H9 (cell line): ENCODE results near the gene HNF1A. TPM values are rescaled to one million over a fixed set of nuclear protein-coding genes. Genes with fewer than 3 reads are reported as not detected.

Experiments
- DNase-seq: peaks from one replicate; pipeline ENCODE4 v3.0.0-alpha.2; 2017
- H2AFZ ChIP-seq: one replicate; pipeline ENCODE4 v1.6.1; 2013; ENCODE audit warnings: mild to moderate bottlenecking, low read length, control low read depth, moderate library complexity
- H2AK5ac ChIP-seq: 2 replicates; pipeline ENCODE4 v1.6.1; 2013; ENCODE audit warnings: low read length, control low read depth, mixed read lengths; ENCODE audit not compliant: insufficient read length
- H2BK120ac ChIP-seq: one replicate; pipeline ENCODE4 v1.6.1; 2013; ENCODE audit warnings: low read depth, mild to moderate bottlenecking, low read length, control low read depth, inconsistent platforms; ENCODE audit not compliant: poor library complexity, severe bottlenecking
- H2BK12ac ChIP-seq: 2 replicates; pipeline ENCODE4 v1.6.1; 2013; ENCODE audit warnings: low read length, control low read depth, mixed read lengths, low read depth; ENCODE audit not compliant: insufficient read length
- H2BK15ac ChIP-seq: 2 replicates; pipeline ENCODE4 v1.6.1; 2013; ENCODE audit warnings: low read depth, low read length, control low read depth
- H2BK20ac ChIP-seq: one replicate; pipeline ENCODE4 v1.6.1; 2013; ENCODE audit warnings: low read depth, mild to moderate bottlenecking, low read length, control low read depth, inconsistent platforms; ENCODE audit not compliant: poor library complexity, severe bottlenecking
- H2BK5ac ChIP-seq: 2 replicates; pipeline ENCODE4 v1.6.1; 2013; ENCODE audit warnings: low read length, control low read depth, mixed read lengths; ENCODE audit not compliant: insufficient read length
- H3K14ac ChIP-seq: 2 replicates; pipeline ENCODE4 v1.6.1; 2013; ENCODE audit warnings: low read length, control low read depth; ENCODE audit not compliant: insufficient read depth
- H3K18ac ChIP-seq: 2 replicates; pipeline ENCODE4 v1.6.1; 2013; ENCODE audit warnings: low read depth, mild to moderate bottlenecking, mixed read lengths, low read length, control low read depth; ENCODE audit not compliant: insufficient read length
- H3K23ac ChIP-seq: 2 replicates; pipeline ENCODE4 v1.6.1; 2013; ENCODE audit warnings: low read length, control low read depth, mixed read lengths, low read depth; ENCODE audit not compliant: insufficient read length
- H3K23me2 ChIP-seq: 2 replicates; pipeline ENCODE4 v1.6.1; 2013; ENCODE audit warnings: low read depth, mild to moderate bottlenecking, mixed read lengths, low read length, control low read depth; ENCODE audit not compliant: insufficient read length, poor library complexity, severe bottlenecking
- H3K27ac ChIP-seq: 2 replicates; pipeline ENCODE4 v1.5.1; 2013; ENCODE audit warnings: low read length, control low read depth, mixed read lengths, low read depth; ENCODE audit not compliant: insufficient read length
- H3K27me3 ChIP-seq: 2 replicates; pipeline ENCODE4 v1.6.1; 2013; ENCODE audit warnings: low read length, control low read depth, inconsistent platforms; ENCODE audit not compliant: insufficient read depth
- H3K4ac ChIP-seq: 2 replicates; pipeline ENCODE4 v1.6.1; 2013; ENCODE audit warnings: low read depth, mild to moderate bottlenecking, control low read depth, inconsistent platforms, low read length, moderate library complexity
- H3K4me1 ChIP-seq: 2 replicates; pipeline ENCODE4 v1.6.1; 2013; ENCODE audit warnings: low read length, control low read depth, inconsistent platforms; ENCODE audit not compliant: insufficient read depth
- H3K4me2 ChIP-seq: 2 replicates; pipeline ENCODE4 v1.6.1; 2013; ENCODE audit warnings: low read length, control low read depth, mixed read lengths; ENCODE audit not compliant: insufficient read length, insufficient read depth
- H3K56ac ChIP-seq: 2 replicates; pipeline ENCODE4 v1.6.1; 2013; ENCODE audit warnings: low read depth, mild to moderate bottlenecking, mixed read lengths, low read length, control low read depth; ENCODE audit not compliant: insufficient read length
- H3K79me1 ChIP-seq: 2 replicates; pipeline ENCODE4 v1.6.1; 2013; ENCODE audit warnings: low read depth, mild to moderate bottlenecking, moderate library complexity, low read length, control low read depth, inconsistent platforms; ENCODE audit not compliant: insufficient read depth, poor library complexity, severe bottlenecking
- H3K79me2 ChIP-seq: 2 replicates; pipeline ENCODE4 v1.6.1; 2013; ENCODE audit warnings: low read length, control low read depth, inconsistent platforms; ENCODE audit not compliant: insufficient read depth
- H3K9ac ChIP-seq: 2 replicates; pipeline ENCODE4 v1.6.1; 2013; ENCODE audit warnings: low read length, control low read depth, mixed read lengths; ENCODE audit not compliant: insufficient read length; ENCODE audit errors: extremely low read depth
- H3K9me3 ChIP-seq: one replicate; pipeline ENCODE4 v1.6.1; 2013; ENCODE audit warnings: low read depth, low read length, inconsistent platforms; ENCODE audit not compliant: control insufficient read depth
- H3T11ph ChIP-seq: one replicate; pipeline ENCODE4 v1.6.1; 2013; ENCODE audit warnings: mild to moderate bottlenecking, low read length, control low read depth, inconsistent platforms
- H4K20me1 ChIP-seq: one replicate; pipeline ENCODE4 v1.6.1; 2013; ENCODE audit not compliant: control insufficient read depth, insufficient read length, insufficient read depth
- H4K5ac ChIP-seq: 2 replicates; pipeline ENCODE4 v1.6.1; 2013; ENCODE audit warnings: low read depth, mild to moderate bottlenecking, mixed read lengths, low read length, control low read depth; ENCODE audit not compliant: insufficient read length
- H4K8ac ChIP-seq: replicated peaks from 2 replicates; pipeline ENCODE4 v1.6.1; 2013; ENCODE audit warnings: low read length, control low read depth, mixed read lengths, low read depth; ENCODE audit not compliant: insufficient read length
- H4K91ac ChIP-seq: 2 replicates; pipeline ENCODE4 v1.6.1; 2013; ENCODE audit warnings: low read depth, mild to moderate bottlenecking, moderate library complexity, mixed read lengths, low read length, control low read depth; ENCODE audit not compliant: insufficient read length
- H3K27ac Mint-ChIP-seq, 3 experiments: 2 replicates in 2 of 3; 3 replicates in 1 of 3; pipeline ENCODE4 v1.8.0; 2020 to 2021; ENCODE audit warnings: mixed read lengths in 3 of 3, mild to moderate bottlenecking in 1 of 3, moderate library complexity in 1 of 3
- H3K27me3 Mint-ChIP-seq: 2 replicates; pipeline ENCODE4 v1.8.0; 2021; ENCODE audit warnings: low read depth, mild to moderate bottlenecking, moderate library complexity, mixed read lengths
- H3K36me3 Mint-ChIP-seq, 3 experiments: 2 replicates in 2 of 3; 3 replicates in 1 of 3; pipeline ENCODE4 v1.8.0; 2020 to 2021; ENCODE audit warnings: low read depth in 3 of 3, mixed read lengths in 3 of 3; ENCODE audit not compliant: insufficient read depth in 1 of 3
- H3K4me1 Mint-ChIP-seq, 2 experiments: 2 replicates each; pipeline ENCODE4 v1.8.0; 2020; ENCODE audit warnings: mixed read lengths in 2 of 2
- H3K4me3 Mint-ChIP-seq, 2 experiments: 2 replicates in 1 of 2; 3 replicates in 1 of 2; pipeline ENCODE4 v1.8.0; 2020 to 2021; ENCODE audit warnings: mild to moderate bottlenecking in 2 of 2, mixed read lengths in 2 of 2, moderate library complexity in 1 of 2
- H3K9me3 Mint-ChIP-seq, 2 experiments: 2 replicates in 1 of 2; 3 replicates in 1 of 2; pipeline ENCODE4 v1.8.0; 2020; ENCODE audit warnings: mild to moderate bottlenecking in 2 of 2, mixed read lengths in 2 of 2, moderate library complexity in 1 of 2
- WGBS: extraction: QIAGEN DNeasy Blood & Tissue Kit; methylation state at CpG from one replicate; pipeline ENCODE4 v1.1.7; 2013; ENCODE audit warnings: missing lambda C conversion rate, low lambda C conversion rate, mixed read lengths; ENCODE audit not compliant: insufficient read length; ENCODE audit errors: extremely low coverage; 5-methylcytosine and 5-hydroxymethylcytosine counted together
- total RNA-seq: library from RNA; stranded (reverse); gene quantifications from 2 replicates; pipeline ENCODE4 v1.2.1, GENCODE V29; 2021
- TF ChIP-seq, protein P1 (sequence below): fragments of 200-600 bp; sonication (generic); conservative IDR thresholded peaks from 3 replicates; pipeline ENCODE4 v1.8.0; 2021; ENCODE audit warnings: antibody characterized with exemption, mild to moderate bottlenecking

Gene HNF1A
- total RNA-seq, 1 experiment from 2014 or later: not detected

DNA sequence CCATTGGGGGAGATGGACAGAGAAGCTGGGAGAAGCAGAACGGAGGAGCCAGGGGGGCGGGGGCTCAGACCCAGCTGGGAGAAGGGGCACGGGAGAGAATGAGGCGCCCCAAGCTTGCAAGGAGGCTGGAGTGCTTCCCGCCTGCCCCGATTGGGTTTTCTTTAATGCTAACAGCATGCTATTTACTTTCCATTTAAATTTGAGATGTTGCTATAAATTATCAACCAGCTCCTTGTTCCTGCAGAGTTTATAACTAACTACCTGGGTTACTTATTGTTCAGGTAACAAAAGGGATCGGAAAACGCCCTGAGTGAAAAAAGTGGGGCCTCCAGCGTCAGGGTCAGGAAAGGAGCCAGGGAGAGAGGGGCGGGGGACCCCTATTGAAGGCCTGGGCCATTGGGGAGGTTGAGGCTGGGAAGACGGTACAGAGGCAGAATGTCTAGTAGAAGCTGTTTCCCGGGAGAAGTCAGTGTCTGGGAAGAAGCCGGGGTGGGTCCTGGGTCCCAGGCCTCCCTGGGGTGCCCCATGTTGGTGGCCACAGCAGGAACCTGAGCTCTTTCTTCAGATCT, 2.5 kb downstream of the HNF1A start:
- no CpG with 5 or more reads among the region's 13 CpGs for WGBS
- peak overlapping the region in 1 of 3 experiments; percentile 84; a peak in 3 of 7 replicates for H3K27ac Mint-ChIP-seq
- H3K9ac ChIP-seq: no peak overlapping the region
- H3K4me2 ChIP-seq: no peak overlapping the region
- H3K23me2 ChIP-seq: no peaks in the 10 kb centered on the region
- H2AFZ ChIP-seq: no peak overlapping the region
- H3K79me2 ChIP-seq: no peaks in the 10 kb centered on the region
- H3K4ac ChIP-seq: no peak overlapping the region
- no peak overlapping the region for H3T11ph ChIP-seq
- no peak for DNase-seq
- H2BK12ac ChIP-seq: no peak overlapping the region
- H4K5ac ChIP-seq: no peak overlapping the region
- H3K18ac ChIP-seq: no peak overlapping the region
- H2BK5ac ChIP-seq: no peak overlapping the region
- H3K4me3 Mint-ChIP-seq: peak overlapping the region in 1 of 2 experiments; percentile 10; a peak in 1 of 5 replicates
- H3K9me3 ChIP-seq: no peaks in the 10 kb centered on the region
- H4K8ac ChIP-seq: no peak overlapping the region
- H3K36me3 Mint-ChIP-seq: no peaks in the 10 kb centered on the region
- H4K91ac ChIP-seq: no peak overlapping the region
- no peak overlapping the region for H3K23ac ChIP-seq
- no peak overlapping the region for H2BK20ac ChIP-seq
- H3K27ac ChIP-seq: no peak overlapping the region
- no peak overlapping the region for H2BK120ac ChIP-seq
- no peaks in the 10 kb centered on the region for H4K20me1 ChIP-seq
- H3K4me1 Mint-ChIP-seq: peaks cover 10 to 27% of the 10 kb centered on the region in 2 experiments
- H3K9me3 Mint-ChIP-seq: peaks cover 0 to 4% of the 10 kb centered on the region in 2 experiments; a peak in 1 of 5 replicates
- no peaks in the 10 kb centered on the region for H3K79me1 ChIP-seq
- TF ChIP-seq, protein P1, sequence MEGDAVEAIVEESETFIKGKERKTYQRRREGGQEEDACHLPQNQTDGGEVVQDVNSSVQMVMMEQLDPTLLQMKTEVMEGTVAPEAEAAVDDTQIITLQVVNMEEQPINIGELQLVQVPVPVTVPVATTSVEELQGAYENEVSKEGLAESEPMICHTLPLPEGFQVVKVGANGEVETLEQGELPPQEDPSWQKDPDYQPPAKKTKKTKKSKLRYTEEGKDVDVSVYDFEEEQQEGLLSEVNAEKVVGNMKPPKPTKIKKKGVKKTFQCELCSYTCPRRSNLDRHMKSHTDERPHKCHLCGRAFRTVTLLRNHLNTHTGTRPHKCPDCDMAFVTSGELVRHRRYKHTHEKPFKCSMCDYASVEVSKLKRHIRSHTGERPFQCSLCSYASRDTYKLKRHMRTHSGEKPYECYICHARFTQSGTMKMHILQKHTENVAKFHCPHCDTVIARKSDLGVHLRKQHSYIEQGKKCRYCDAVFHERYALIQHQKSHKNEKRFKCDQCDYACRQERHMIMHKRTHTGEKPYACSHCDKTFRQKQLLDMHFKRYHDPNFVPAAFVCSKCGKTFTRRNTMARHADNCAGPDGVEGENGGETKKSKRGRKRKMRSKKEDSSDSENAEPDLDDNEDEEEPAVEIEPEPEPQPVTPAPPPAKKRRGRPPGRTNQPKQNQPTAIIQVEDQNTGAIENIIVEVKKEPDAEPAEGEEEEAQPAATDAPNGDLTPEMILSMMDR: no peak
- H3K4me1 ChIP-seq: no peaks in the 10 kb centered on the region
- H3K14ac ChIP-seq: no peak overlapping the region
- no peaks in the 10 kb centered on the region; the same call in 1 of the 2 replicates for H3K27me3 Mint-ChIP-seq
- H2AK5ac ChIP-seq: no peak overlapping the region
- no peaks in the 10 kb centered on the region for H3K27me3 ChIP-seq
- no peak overlapping the region for H3K56ac ChIP-seq
- no peak overlapping the region for H2BK15ac ChIP-seq
